ENCODE data around the gene TBC1D4.

Gene TBC1D4

DNA sequence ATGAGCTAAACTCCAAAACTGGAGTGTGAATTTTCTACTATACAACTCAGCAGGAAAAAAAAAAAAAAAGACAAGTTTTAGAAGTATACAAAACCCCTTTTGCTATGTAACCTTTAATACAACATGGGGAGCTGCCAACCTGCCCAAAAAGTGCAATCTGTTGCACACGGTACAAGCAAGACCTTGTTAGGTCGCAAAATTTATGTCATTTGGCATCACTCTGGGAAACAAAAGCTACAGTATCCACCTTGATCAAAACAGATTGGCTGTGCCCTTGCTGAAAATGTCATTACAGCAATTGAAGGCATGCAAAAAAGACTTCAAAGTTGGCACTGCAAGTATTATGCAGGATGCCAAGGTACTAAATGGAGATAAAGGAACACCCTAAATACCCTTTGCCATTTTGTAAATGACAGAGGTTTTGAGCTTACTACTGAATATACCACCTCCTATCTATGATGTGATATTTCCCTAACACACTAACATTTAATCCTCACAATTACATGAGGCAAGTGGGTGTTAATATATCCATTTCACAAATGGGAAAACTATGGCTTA, 150.1 kb downstream of the TBC1D4 start:
- no peaks in the 10 kb centered on the region for H3K27me3 Mint-ChIP-seq
- no peak overlapping the region for H3K27ac Mint-ChIP-seq
- H3K36me3 Mint-ChIP-seq: peaks cover under 1% of the 10 kb centered on the region
- no peak overlapping the region for H3K4me3 Mint-ChIP-seq
- H3K4me1 Mint-ChIP-seq (ENCODE audit: low read depth): peaks cover 10% of the 10 kb centered on the region
- no peaks in the 10 kb centered on the region for H3K9me3 Mint-ChIP-seq (ENCODE audit: low read depth)

DNA sequence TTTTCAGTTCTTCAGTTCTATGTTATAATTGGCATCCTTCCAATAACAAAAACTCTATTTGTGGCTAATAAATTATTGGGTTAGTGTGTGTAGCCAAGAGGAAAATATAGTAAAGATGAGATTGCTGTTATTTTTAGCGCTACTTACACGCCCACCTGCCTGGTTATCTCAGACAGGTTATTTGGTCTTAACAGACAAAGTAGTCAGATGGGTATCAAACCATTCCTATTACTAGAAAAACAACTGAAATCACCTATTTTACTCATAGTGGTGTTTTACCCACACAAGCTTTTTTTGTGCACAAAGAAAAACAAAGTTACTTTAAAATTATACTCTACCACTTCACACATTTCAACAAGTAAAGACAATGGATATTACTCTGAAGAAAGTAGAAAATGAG, 151.2 kb downstream of the TBC1D4 start:
- Mint-ChIP-seq H3K4me1 (ENCODE audit: low read depth) (peaks cover 13% of the 10 kb centered on the region), H3K4me3 (no peak overlapping the region), H3K27me3 (no peaks in the 10 kb centered on the region), H3K36me3 (no peaks in the 10 kb centered on the region), H3K27ac (no peak overlapping the region), H3K9me3 (ENCODE audit: low read depth) (no peaks in the 10 kb centered on the region)

- Mint-ChIP-seq H3K36me3 (no peaks in the 10 kb centered on the region), H3K27me3 (no peaks in the 10 kb centered on the region), H3K27ac (no peak overlapping the region), H3K4me3 (no peak overlapping the region), H3K4me1 (ENCODE audit: low read depth) (peaks cover 15% of the 10 kb centered on the region), H3K9me3 (ENCODE audit: low read depth) (no peaks in the 10 kb centered on the region)
Measured at GRCh38 chr13:75329723-75330122, 152.2 kb downstream of the TBC1D4 start.

DNA sequence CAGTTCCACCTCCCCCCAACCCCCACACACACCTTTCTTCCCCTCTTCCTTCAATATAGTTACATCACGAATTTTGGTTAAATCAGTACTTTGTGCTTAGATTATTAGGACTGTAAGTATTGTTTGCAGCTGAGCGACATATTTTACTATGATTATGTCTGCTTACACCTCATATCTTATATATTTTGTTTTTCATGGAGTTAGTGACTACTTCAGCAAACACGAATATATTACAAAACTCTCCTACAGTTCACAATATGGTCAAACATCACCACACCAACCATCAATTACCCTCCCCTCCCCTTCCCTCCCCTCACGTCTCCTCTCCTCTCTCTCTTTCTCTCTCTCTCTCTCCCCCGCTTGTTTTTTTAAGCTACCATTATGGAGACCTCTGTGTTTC, 152.9 kb downstream of the TBC1D4 start:
- H3K36me3 Mint-ChIP-seq: no peaks in the 10 kb centered on the region
- peaks cover 21% of the 10 kb centered on the region for H3K4me1 Mint-ChIP-seq (ENCODE audit: low read depth)
- no peaks in the 10 kb centered on the region for H3K27me3 Mint-ChIP-seq
- no peak overlapping the region for H3K27ac Mint-ChIP-seq
- no peak overlapping the region for H3K4me3 Mint-ChIP-seq
- H3K9me3 Mint-ChIP-seq (ENCODE audit: low read depth): no peaks in the 10 kb centered on the region

DNA sequence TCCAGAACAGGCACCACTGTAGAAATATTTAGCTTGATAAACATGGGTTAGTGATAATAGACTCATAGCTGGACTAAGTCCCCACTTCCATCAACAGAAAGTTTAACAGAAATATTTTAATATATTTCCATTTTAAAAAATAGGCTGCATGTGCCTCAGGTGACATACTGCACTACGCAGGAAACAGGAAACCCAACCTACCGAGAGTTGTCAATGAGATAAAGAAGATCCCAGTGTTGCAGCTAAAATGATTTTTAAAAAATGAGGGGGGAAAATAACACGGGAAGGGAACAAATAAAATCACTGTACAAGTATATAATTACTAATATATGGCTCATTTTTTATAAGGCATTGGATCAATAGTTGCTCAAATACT, 154.8 kb downstream of the TBC1D4 start:
- H3K36me3 Mint-ChIP-seq: peaks cover 2% of the 10 kb centered on the region
- H3K4me1 Mint-ChIP-seq (ENCODE audit: low read depth): peaks cover 39% of the 10 kb centered on the region
- H3K27ac Mint-ChIP-seq: peak overlapping the region; percentile 99
- no peaks in the 10 kb centered on the region for H3K27me3 Mint-ChIP-seq
- H3K9me3 Mint-ChIP-seq (ENCODE audit: low read depth): no peaks in the 10 kb centered on the region
- peak overlapping the region; percentile 94 for H3K4me3 Mint-ChIP-seq

DNA sequence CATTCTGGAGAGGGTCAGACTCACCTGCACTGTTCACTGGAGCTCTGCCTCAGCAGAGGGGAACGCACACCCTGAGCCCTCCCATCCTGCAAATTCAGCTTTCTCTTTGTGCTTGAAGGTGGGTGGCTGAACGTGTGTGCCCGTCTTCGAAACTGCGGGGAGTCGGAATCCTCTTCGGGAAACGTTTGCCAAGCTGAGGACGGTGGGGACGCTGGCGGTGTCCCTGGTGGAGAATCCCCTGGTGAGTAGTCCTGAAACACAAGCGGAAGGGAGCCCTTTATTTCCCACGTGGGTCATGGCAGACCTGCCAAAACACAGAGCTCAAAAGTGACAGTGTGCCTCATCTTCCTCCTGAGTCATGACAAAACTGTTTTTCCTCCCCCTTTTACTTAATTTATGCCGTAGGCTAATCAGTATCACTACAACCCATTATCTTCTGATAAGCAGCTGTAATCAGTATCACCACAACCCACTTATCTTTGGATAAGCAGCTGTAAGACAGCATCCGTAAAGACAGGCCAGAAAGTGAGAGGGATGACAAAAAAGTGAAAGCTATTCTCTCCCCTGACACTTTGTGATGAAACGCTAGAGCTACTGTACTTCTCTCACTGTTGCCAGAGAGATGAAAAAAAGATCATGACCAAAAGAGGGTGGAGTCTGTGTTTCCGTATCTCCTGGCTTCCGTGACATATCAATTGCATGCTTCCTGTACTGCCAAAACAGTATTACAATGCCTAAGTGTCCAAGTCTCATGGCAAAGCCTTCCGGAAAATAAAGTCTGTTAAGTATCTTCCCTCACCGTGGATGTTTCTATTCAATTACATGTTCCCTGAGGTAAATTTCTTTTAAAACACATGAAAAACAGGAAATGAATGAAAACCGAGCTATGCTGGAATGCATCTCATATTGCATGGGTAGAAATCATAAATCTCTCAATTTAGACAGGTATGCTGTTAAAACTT, 155.5 kb downstream of the TBC1D4 start:
- Mint-ChIP-seq H3K36me3 (peaks cover 9% of the 10 kb centered on the region), H3K27me3 (no peaks in the 10 kb centered on the region), H3K9me3 (ENCODE audit: low read depth) (no peaks in the 10 kb centered on the region), H3K27ac (peak overlapping the region; percentile 99), H3K4me1 (ENCODE audit: low read depth) (peaks cover 45% of the 10 kb centered on the region), H3K4me3 (peak overlapping the region; percentile 94)

DNA sequence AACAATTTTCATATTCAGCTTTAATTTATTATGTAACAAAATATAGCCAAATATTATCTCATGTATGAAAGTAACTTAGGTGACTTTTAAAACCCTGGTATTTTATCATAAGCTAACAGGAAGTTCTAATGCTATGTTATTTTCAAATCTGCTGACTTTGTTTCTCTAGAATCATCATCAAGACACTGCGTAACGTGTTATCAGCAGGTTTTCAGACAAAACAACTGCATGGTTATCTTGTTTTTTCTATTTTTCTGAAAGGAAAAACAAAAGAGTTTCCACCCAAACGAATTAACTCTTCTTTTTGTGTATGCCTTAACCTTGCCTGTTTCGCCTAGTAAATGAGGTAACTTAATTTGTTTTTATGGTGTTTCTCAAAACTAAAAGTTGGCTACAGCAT, 156.3 kb downstream of the TBC1D4 start:
- Mint-ChIP-seq H3K4me1 (ENCODE audit: low read depth) (peaks cover 50% of the 10 kb centered on the region), H3K36me3 (peaks cover 13% of the 10 kb centered on the region), H3K27me3 (no peaks in the 10 kb centered on the region), H3K9me3 (ENCODE audit: low read depth) (no peaks in the 10 kb centered on the region), H3K27ac (peak overlapping the region; percentile 99), H3K4me3 (peak overlapping the region; percentile 94)

DNA sequence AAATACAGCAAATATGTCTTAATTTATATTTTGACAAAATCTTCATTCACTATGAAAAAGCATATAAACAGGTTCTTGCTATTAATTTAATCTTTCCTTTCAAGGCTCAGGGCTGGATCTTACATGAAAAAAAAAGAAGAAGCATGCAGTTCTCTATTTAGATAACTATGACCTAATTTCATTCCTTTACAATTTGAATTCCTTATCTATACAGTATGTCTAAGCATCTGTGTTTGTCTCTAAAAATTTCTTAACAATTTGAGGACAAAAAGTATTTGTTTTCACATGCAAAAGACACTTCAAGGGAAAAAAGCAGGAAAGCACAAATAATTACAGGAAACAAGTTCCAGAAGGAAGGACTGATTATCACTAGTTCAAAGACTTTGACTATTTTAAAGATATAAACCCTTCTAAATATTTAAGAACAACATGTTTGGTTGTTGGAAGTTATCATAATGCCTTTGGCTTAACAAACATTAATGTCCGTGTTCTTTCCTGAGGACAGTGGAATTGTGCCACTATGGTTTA, 157.5 kb downstream of the TBC1D4 start:
- H3K4me3 Mint-ChIP-seq: peak overlapping the region; percentile 94
- no peaks in the 10 kb centered on the region for H3K9me3 Mint-ChIP-seq (ENCODE audit: low read depth)
- H3K36me3 Mint-ChIP-seq: peaks cover 13% of the 10 kb centered on the region
- peaks cover 56% of the 10 kb centered on the region for H3K4me1 Mint-ChIP-seq (ENCODE audit: low read depth)
- no peaks in the 10 kb centered on the region for H3K27me3 Mint-ChIP-seq
- H3K27ac Mint-ChIP-seq: peak overlapping the region; percentile 99

GRCh38 chr13:75321084-75321483, 160.9 kb downstream of the TBC1D4 start:
- H3K27me3 Mint-ChIP-seq: no peaks in the 10 kb centered on the region
- H3K9me3 Mint-ChIP-seq (ENCODE audit: low read depth): no peaks in the 10 kb centered on the region
- H3K27ac Mint-ChIP-seq: peak overlapping the region; percentile 79
- H3K4me1 Mint-ChIP-seq (ENCODE audit: low read depth): peaks cover 76% of the 10 kb centered on the region
- peaks cover 16% of the 10 kb centered on the region for H3K36me3 Mint-ChIP-seq
- peak overlapping the region; percentile 76 for H3K4me3 Mint-ChIP-seq

GRCh38 chr13:75319254-75319653, 162.7 kb downstream of the TBC1D4 start:
- H3K4me1 Mint-ChIP-seq (ENCODE audit: low read depth): peaks cover 74% of the 10 kb centered on the region
- no peaks in the 10 kb centered on the region for H3K27me3 Mint-ChIP-seq
- peaks cover 16% of the 10 kb centered on the region for H3K36me3 Mint-ChIP-seq
- H3K9me3 Mint-ChIP-seq (ENCODE audit: low read depth): no peaks in the 10 kb centered on the region
- H3K4me3 Mint-ChIP-seq: peak overlapping the region; percentile 44
- H3K27ac Mint-ChIP-seq: peak overlapping the region; percentile 98

GRCh38 chr13:75318138-75318833, 163.7 kb downstream of the TBC1D4 start:
- Mint-ChIP-seq H3K4me3 (peak overlapping the region; percentile 80), H3K27me3 (no peaks in the 10 kb centered on the region), H3K36me3 (peaks cover 18% of the 10 kb centered on the region), H3K9me3 (ENCODE audit: low read depth) (no peaks in the 10 kb centered on the region), H3K4me1 (ENCODE audit: low read depth) (peaks cover 66% of the 10 kb centered on the region), H3K27ac (peak overlapping the region; percentile 98)

DNA sequence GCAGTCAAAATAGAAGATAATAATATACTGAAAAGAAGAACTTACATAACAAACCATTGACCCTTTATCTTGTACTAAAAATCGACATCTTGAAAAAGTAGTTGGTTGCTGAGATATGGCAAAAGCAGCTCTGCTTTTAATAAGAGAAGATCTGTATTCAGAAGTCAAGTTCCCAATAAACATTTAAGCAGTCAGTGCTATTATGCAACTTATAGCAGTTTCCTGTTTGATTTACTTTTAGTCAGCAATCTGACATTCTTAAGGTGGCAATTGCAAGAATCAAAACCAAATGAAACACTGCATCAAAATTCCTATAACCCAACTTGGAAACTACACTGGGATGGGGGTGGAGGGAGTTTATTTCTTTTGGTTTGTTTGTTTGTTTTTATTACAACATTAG, 165.5 kb downstream of the TBC1D4 start:
- peak overlapping the region; percentile 3 for H3K4me3 Mint-ChIP-seq
- no peaks in the 10 kb centered on the region for H3K9me3 Mint-ChIP-seq (ENCODE audit: low read depth)
- H3K4me1 Mint-ChIP-seq (ENCODE audit: low read depth): peaks cover 58% of the 10 kb centered on the region
- peaks cover 23% of the 10 kb centered on the region for H3K36me3 Mint-ChIP-seq
- peak overlapping the region; percentile 61 for H3K27ac Mint-ChIP-seq
- no peaks in the 10 kb centered on the region for H3K27me3 Mint-ChIP-seq

GRCh38 chr13:75312884-75313520, 169.0 kb downstream of the TBC1D4 start:
- H3K4me1 Mint-ChIP-seq (ENCODE audit: low read depth): peaks cover 46% of the 10 kb centered on the region
- H3K27me3 Mint-ChIP-seq: no peaks in the 10 kb centered on the region
- peak overlapping the region; percentile 54 for H3K27ac Mint-ChIP-seq
- H3K36me3 Mint-ChIP-seq: peaks cover 32% of the 10 kb centered on the region
- H3K4me3 Mint-ChIP-seq: peak overlapping the region; percentile 14
- no peaks in the 10 kb centered on the region for H3K9me3 Mint-ChIP-seq (ENCODE audit: low read depth)

DNA sequence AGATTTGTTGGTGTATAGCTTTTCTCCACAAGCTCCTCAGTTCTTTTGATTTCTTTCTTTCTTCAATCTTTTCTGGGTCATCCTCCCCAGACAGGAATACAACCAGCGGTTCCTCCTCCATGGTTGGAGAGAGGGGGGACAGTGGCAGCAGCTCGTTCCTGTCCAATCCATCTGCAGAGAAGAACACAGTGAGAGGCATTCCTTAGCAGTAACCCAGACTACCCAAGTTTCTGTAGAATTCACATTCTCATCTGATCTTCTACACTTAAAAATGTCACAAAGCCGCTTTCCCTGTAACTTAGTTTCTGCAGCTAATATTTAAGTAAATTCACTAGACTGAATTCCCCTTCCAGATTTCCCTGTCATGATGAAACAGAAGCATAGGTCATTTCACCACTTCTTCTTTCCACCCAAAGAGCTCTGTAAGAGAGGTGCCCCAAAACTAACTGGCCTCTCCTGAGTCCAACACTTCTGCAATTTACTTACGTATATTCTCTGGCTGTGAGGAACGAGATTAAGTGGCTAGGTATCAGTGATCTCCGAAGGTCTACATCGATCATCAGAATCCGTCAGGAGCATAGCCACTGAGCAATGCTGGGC, 171.9 kb downstream of the TBC1D4 start:
- Mint-ChIP-seq H3K27me3 (no peaks in the 10 kb centered on the region), H3K4me3 (peak overlapping the region; percentile 32)

More for the DNA sequence above, 171.9 kb downstream of the TBC1D4 start:
- H3K27ac Mint-ChIP-seq: no peak overlapping the region
- no peaks in the 10 kb centered on the region for H3K9me3 Mint-ChIP-seq (ENCODE audit: low read depth)
- H3K4me1 Mint-ChIP-seq (ENCODE audit: low read depth): peaks cover 37% of the 10 kb centered on the region
- peaks cover 47% of the 10 kb centered on the region for H3K36me3 Mint-ChIP-seq
